OCI-LY7 (cell line): ENCODE measurements around the gene ST6GALNAC6. TPM values are rescaled to one million over a fixed set of nuclear protein-coding genes. Genes with fewer than 3 reads are reported as not detected.

Source experiments
- BruUV-seq: library from RNA; stranded (reverse); fragments of 400-500 nt; replicated peaks from 2 replicates; lab custom pipeline; 2021; lab: Mats Ljungman, UMichigan
- CTCF ChIA-PET: fragments of 300-600 bp; sonication (Branson Sonifier 250); formaldehyde crosslinking; loops from one replicate; lab custom pipeline; 2022; ENCODE audit warnings: antibody characterized with exemption; ENCODE audit not compliant: unreplicated experiment; lab: Charles Lee
- POLR2A ChIA-PET: fragments of 300-600 bp; sonication (Branson Sonifier 250); formaldehyde crosslinking; loops from one replicate; lab custom pipeline; 2022; ENCODE audit warnings: antibody characterized with exemption; lab: Charles Lee
- DNase-seq: peaks from one replicate; pipeline ENCODE4 v3.0.0-alpha.2; 2015; ENCODE audit warnings: low spot score
- H2AFZ ChIP-seq: fragments of 200-600 bp; sonication (generic), shearing (Covaris generic); 2 replicates; pipeline ENCODE4 v1.6.1; 2014; ENCODE audit warnings: mild to moderate bottlenecking, antibody characterized with exemption, low read length, moderate library complexity
- H3K27ac ChIP-seq: fragments of 200-600 bp; sonication (generic); 2 replicates; pipeline ENCODE4 v1.5.1; 2014; ENCODE audit warnings: mixed run types, low read depth, mild to moderate bottlenecking, moderate library complexity, low read length, inconsistent platforms; ENCODE audit not compliant: poor library complexity, severe bottlenecking
- H3K36me3 ChIP-seq: fragments of 200-600 bp; sonication (generic); 2 replicates; pipeline ENCODE4 v1.6.1; 2014; ENCODE audit warnings: mild to moderate bottlenecking, antibody characterized with exemption, low read length, moderate library complexity, mixed read lengths; ENCODE audit not compliant: insufficient read depth
- H3K4me1 ChIP-seq: fragments of 200-600 bp; sonication (generic); 2 replicates; pipeline ENCODE4 v1.5.1; 2014; ENCODE audit warnings: mild to moderate bottlenecking, low read length; ENCODE audit not compliant: insufficient read depth, poor library complexity, severe bottlenecking
- H3K4me2 ChIP-seq: fragments of 200-600 bp; sonication (generic); 2 replicates; pipeline ENCODE4 v1.6.1; 2014; ENCODE audit warnings: mild to moderate bottlenecking, low read length
- H3K4me3 ChIP-seq: fragments of 200-600 bp; sonication (generic); 2 replicates; pipeline ENCODE4 v1.5.1; 2014; ENCODE audit warnings: mild to moderate bottlenecking, low read depth, low read length; ENCODE audit not compliant: poor library complexity, severe bottlenecking
- H3K79me2 ChIP-seq: fragments of 200-600 bp; sonication (generic); 2 replicates; pipeline ENCODE4 v1.6.1; 2016; ENCODE audit warnings: low read depth, mild to moderate bottlenecking, low read length, moderate library complexity, mixed read lengths; ENCODE audit not compliant: insufficient read depth
- H3K9me2 ChIP-seq: fragments of 200-600 bp; sonication (generic); 2 replicates; pipeline ENCODE4 v1.6.1; 2016; ENCODE audit warnings: mild to moderate bottlenecking, low read length, mixed read lengths; ENCODE audit not compliant: insufficient read depth
- H3K9me3 ChIP-seq: fragments of 200-600 bp; sonication (generic); 2 replicates; pipeline ENCODE4 v1.6.1; 2014; ENCODE audit warnings: mild to moderate bottlenecking, mixed run types, low read length, mixed read lengths
- H4K20me1 ChIP-seq: fragments of 200-600 bp; sonication (generic); 2 replicates; pipeline ENCODE4 v1.6.1; 2014; ENCODE audit warnings: mild to moderate bottlenecking, antibody characterized with exemption, low read length, moderate library complexity, mixed read lengths; ENCODE audit not compliant: insufficient read depth
- CTCF ChIP-seq: fragments of 200-600 bp; sonication (generic); conservative IDR thresholded peaks from 2 replicates; pipeline ENCODE4 v1.5.1; 2014; ENCODE audit warnings: mild to moderate bottlenecking, antibody characterized with exemption, low read length, moderate library complexity, mixed read lengths
- EZH2phosphoT487 ChIP-seq: fragments of 200-600 bp; sonication (generic); IDR thresholded peaks from 2 replicates; pipeline ENCODE4 v1.6.1; 2018; ENCODE audit warnings: low read depth, borderline replicate concordance, mild to moderate bottlenecking, mixed run types, antibody characterized with exemption, low read length, moderate library complexity, mixed read lengths
- intact Hi-C: fragments of 100-400 bp; cut with micrococcal nuclease; formaldehyde crosslinking; loops from one replicate; pipeline ENCODE4 v1.10.0; 2022; ENCODE audit not compliant: unreplicated experiment
- total RNA-seq, 2 experiments: library from RNA; depleted of rRNA in 1 of 2; stranded (reverse); fragments of >200 nt in 1 of 2; shearing (Covaris generic) in 1 of 2; gene quantifications; 2 replicates each; pipeline ENCODE4 v1.2.3, GENCODE V29; 2014 to 2022

Gene ST6GALNAC6
- total RNA-seq, 2 experiments from 2014 or later = 43.7 to 51.3 TPM

DNA sequence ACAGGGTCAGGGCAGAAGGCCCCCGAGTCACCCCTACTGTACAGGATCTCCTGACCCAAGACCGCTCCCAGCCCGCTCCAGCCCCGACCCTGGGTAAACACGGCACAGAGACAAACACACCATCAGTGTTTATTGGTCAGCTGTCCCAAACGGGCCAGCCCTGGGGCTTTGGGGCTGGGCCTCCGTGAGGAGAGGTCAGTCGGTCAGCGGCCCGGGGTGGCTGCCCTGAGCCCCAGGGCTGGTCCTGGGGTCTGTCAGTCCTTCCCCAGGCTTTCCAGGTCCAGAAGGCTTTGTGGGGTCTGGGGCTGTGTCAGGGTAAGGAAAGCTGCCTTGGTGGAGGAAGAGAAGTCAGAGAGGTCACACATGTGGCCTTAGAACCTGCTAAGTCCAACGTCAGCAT lies 35.6 kb upstream of the ST6GALNAC6 start:
- Histone ChIP-seq H3K4me1 (peaks cover 42% of the 10 kb centered on the region), H3K27ac (no peak overlapping the region), H3K9me3 (no peaks in the 10 kb centered on the region), H3K4me2 (peak overlapping the region; percentile 71), H2AFZ (no peak overlapping the region), H4K20me1 (peaks cover 10% of the 10 kb centered on the region; the same call in 1 of the 2 replicates), H3K4me3 (peak overlapping the region; percentile 81), H3K79me2 (peaks cover 23% of the 10 kb centered on the region; the same call in 1 of the 2 replicates), H3K9me2 (no peaks in the 10 kb centered on the region), H3K36me3 (peaks cover 19% of the 10 kb centered on the region; the same call in 1 of the 2 replicates)
- ChIA-PET CTCF (no interaction called here), POLR2A (no interaction called here)
- no peak for DNase-seq
- no peak for TF ChIP-seq EZH2phosphoT487
- intact Hi-C loops = no loop called here
- BruUV-seq = no TSS peak

GRCh38 chr9:127934248-127934647 lies 34.8 kb upstream of the ST6GALNAC6 start:
- BruUV-seq = no TSS peak
- Histone ChIP-seq H3K9me2 (no peaks in the 10 kb centered on the region), H3K4me2 (no peak overlapping the region), H4K20me1 (peaks cover 10% of the 10 kb centered on the region; the same call in 1 of the 2 replicates), H3K9me3 (no peaks in the 10 kb centered on the region), H3K36me3 (peaks cover 15% of the 10 kb centered on the region; the same call in 1 of the 2 replicates), H3K4me3 (no peak overlapping the region), H3K27ac (no peak overlapping the region), H3K79me2 (peaks cover 23% of the 10 kb centered on the region; the same call in 1 of the 2 replicates), H3K4me1 (peaks cover 43% of the 10 kb centered on the region), H2AFZ (no peak overlapping the region)
- no peak for DNase-seq
- CTCF ChIA-PET = no interaction called here
- POLR2A ChIA-PET = no interaction called here
- intact Hi-C loops = no loop called here
- peak; percentile 55 for TF ChIP-seq CTCF
- TF ChIP-seq EZH2phosphoT487 = no peak

- Histone ChIP-seq H4K20me1 (peaks cover 10% of the 10 kb centered on the region; the same call in 1 of the 2 replicates), H3K4me3 (peak overlapping the region; percentile 67), H3K4me1 (peaks cover 55% of the 10 kb centered on the region), H3K9me3 (no peaks in the 10 kb centered on the region), H2AFZ (no peak overlapping the region), H3K27ac (no peak overlapping the region), H3K36me3 (peaks cover 15% of the 10 kb centered on the region; the same call in 1 of the 2 replicates), H3K4me2 (peak overlapping the region; percentile 86), H3K9me2 (no peaks in the 10 kb centered on the region), H3K79me2 (peaks cover 11% of the 10 kb centered on the region; the same call in 1 of the 2 replicates)
- intact Hi-C loops = no loop called here
- CTCF ChIA-PET = no interaction called here
- BruUV-seq = no TSS peak
- no peak for DNase-seq
- POLR2A ChIA-PET = no interaction called here
- TF ChIP-seq CTCF = no peak
Observed at GRCh38 chr9:127931092-127931881, 31.9 kb upstream of the ST6GALNAC6 start.
